ENCODE data around the gene PSMF1.

Gene PSMF1

DNA sequence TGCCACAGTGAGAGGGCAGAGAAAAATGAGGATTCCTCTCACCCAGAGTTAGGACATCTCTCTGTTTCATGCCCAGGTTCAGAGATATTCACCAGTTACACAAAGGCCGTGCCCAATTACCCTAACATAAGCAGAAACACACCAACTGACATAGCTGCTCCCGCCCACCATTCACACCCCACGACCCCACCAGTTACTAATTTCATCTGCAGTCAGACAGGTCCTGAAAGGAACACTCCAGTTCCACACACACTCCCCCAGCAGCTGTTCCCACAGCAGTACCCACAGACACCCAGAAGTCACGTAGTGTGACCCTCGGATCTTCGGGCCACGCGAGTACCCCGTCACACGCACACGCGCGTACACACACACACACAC lies 65.8 kb downstream of the PSMF1 start:
- Histone ChIP-seq H3K9me3 (ENCODE audit: control insufficient read depth, insufficient read depth, low read length) (no peaks in the 10 kb centered on the region), H3K4me2 (ENCODE audit: low read length) (no peak overlapping the region), H3K27ac (ENCODE audit: low read depth, low read length) (no peak overlapping the region), H4K20me1 (ENCODE audit: control insufficient read depth, insufficient read depth, low read depth, low read length) (no peaks in the 10 kb centered on the region), H3K9me2 (replicated peaks; ENCODE audit: control insufficient read depth, low read length) (no peaks in the 10 kb centered on the region), H3K4me1 (ENCODE audit: control insufficient read depth, low read length) (no peaks in the 10 kb centered on the region), H3K79me2 (ENCODE audit: control insufficient read depth, low read length) (no peaks in the 10 kb centered on the region), H3K4me3 (ENCODE audit: low read length) (no peak overlapping the region), H3F3A (ENCODE audit: control insufficient read depth, insufficient read depth) (no peaks in the 10 kb centered on the region), H3K27me3 (ENCODE audit: control insufficient read depth, low read length) (peaks cover 15% of the 10 kb centered on the region), H3K36me3 (ENCODE audit: control insufficient read depth, low read length) (no peaks in the 10 kb centered on the region)
- TF ChIP-seq EZH2phosphoT487 (IDR thresholded peaks at IDR 0.05; ENCODE audit: borderline replicate concordance, low read length): no peak
- TF ChIP-seq, protein P1, sequence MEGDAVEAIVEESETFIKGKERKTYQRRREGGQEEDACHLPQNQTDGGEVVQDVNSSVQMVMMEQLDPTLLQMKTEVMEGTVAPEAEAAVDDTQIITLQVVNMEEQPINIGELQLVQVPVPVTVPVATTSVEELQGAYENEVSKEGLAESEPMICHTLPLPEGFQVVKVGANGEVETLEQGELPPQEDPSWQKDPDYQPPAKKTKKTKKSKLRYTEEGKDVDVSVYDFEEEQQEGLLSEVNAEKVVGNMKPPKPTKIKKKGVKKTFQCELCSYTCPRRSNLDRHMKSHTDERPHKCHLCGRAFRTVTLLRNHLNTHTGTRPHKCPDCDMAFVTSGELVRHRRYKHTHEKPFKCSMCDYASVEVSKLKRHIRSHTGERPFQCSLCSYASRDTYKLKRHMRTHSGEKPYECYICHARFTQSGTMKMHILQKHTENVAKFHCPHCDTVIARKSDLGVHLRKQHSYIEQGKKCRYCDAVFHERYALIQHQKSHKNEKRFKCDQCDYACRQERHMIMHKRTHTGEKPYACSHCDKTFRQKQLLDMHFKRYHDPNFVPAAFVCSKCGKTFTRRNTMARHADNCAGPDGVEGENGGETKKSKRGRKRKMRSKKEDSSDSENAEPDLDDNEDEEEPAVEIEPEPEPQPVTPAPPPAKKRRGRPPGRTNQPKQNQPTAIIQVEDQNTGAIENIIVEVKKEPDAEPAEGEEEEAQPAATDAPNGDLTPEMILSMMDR (IDR thresholded peaks at IDR 0.05; ENCODE audit: low read depth, low read length, poor library complexity, severe bottlenecking): no peak

DNA sequence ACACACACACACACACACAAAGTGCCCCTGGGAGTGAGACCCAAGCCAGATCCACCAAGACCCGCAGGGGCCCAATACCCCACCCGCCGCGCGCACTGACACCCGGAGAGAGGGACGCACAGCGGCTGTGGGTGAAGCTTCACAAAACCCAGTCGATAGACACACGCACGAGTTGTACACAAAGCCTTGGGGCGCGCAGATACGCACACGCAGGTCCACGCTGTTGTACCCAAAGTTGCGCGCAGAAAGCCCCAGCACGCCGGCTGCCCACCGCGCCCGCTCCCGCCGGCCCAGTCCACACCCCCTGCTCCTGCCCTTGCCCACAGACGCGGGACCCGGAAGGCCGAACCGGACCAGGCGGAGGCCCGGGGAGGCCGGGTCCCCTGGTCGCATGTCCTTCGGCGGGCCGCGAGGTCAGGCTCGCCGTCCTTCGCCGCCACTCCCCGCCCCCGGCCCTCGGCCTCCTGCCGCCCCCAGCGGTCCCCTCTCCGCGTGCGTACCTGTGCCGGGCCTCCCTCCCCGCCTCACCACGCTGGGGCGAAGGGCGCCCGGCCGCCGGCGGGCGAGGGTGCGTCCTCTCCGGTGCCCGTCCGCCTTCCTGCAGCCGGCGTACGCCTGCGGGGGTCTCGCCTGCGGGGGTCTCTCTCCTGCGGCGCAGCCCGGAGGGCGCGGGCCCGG lies 66.4 kb downstream of the PSMF1 start, which contains the start of gene TMEM74B:
TSS of gene TMEM74B (minus strand) at position 344 of the 678 bp plus-strand sequence. CDS start 1,180 bp downstream, outside the sequence.
- H3F3A ChIP-seq (ENCODE audit: control insufficient read depth, insufficient read depth): no peaks in the 10 kb centered on the region
- no peaks in the 10 kb centered on the region for H4K20me1 ChIP-seq (ENCODE audit: control insufficient read depth, insufficient read depth, low read depth, low read length)
- no peaks in the 10 kb centered on the region for H3K9me2 ChIP-seq (replicated peaks; ENCODE audit: control insufficient read depth, low read length)
- H3K4me2 ChIP-seq (ENCODE audit: low read length): no peak within 1 kb of the TSS
- no peaks in the 10 kb centered on the region for H3K9me3 ChIP-seq (ENCODE audit: control insufficient read depth, insufficient read depth, low read length)
- H3K79me2 ChIP-seq (ENCODE audit: control insufficient read depth, low read length): no peaks in the 10 kb centered on the region
- H3K4me1 ChIP-seq (ENCODE audit: control insufficient read depth, low read length): no peaks in the 10 kb centered on the region
- TF ChIP-seq, protein P1 (IDR thresholded peaks at IDR 0.05; ENCODE audit: low read depth, low read length, poor library complexity, severe bottlenecking): no peak
- TF ChIP-seq EZH2phosphoT487 (IDR thresholded peaks at IDR 0.05; ENCODE audit: borderline replicate concordance, low read length): no peak
- H3K27me3 ChIP-seq (ENCODE audit: control insufficient read depth, low read length): peaks cover 15% of the 10 kb centered on the region
- H3K4me3 ChIP-seq (ENCODE audit: low read length): no peak within 1 kb of the TSS
- H3K36me3 ChIP-seq (ENCODE audit: control insufficient read depth, low read length): no peaks in the 10 kb centered on the region
- H3K27ac ChIP-seq (ENCODE audit: low read depth, low read length): no peak within 1 kb of the TSS

DNA sequence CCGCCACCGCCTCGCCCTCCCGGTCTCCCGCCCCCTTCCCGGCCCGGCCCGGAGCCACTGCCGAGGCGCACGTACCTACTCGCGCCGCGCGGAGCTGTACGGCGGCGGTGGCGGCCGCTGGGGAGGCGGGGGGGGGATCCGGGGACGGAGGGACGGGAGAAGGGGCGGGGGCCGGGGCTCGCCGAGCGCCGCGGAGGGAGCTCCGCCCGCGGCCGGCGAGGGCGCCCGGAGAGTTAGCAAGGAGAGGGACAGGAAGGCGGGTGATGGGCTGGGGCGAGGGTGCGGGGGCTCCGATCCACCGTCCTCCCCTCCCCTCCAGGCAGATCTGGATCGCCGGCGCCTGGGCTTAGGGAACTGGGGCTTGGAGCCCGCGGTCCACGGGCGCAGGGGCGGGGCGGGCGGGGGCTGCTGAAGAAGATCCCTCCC lies 66.9 kb downstream of the PSMF1 start:
- Histone ChIP-seq H3K4me1 (ENCODE audit: control insufficient read depth, low read length) (no peaks in the 10 kb centered on the region), H3K9me3 (ENCODE audit: control insufficient read depth, insufficient read depth, low read length) (no peaks in the 10 kb centered on the region), H3K27me3 (ENCODE audit: control insufficient read depth, low read length) (peaks cover 15% of the 10 kb centered on the region), H3K79me2 (ENCODE audit: control insufficient read depth, low read length) (no peaks in the 10 kb centered on the region), H3K27ac (ENCODE audit: low read depth, low read length) (no peak overlapping the region), H3K9me2 (replicated peaks; ENCODE audit: control insufficient read depth, low read length) (no peaks in the 10 kb centered on the region), H3K4me2 (ENCODE audit: low read length) (no peak overlapping the region), H3F3A (ENCODE audit: control insufficient read depth, insufficient read depth) (no peaks in the 10 kb centered on the region), H3K4me3 (ENCODE audit: low read length) (no peak overlapping the region), H3K36me3 (ENCODE audit: control insufficient read depth, low read length) (no peaks in the 10 kb centered on the region), H4K20me1 (ENCODE audit: control insufficient read depth, insufficient read depth, low read depth, low read length) (no peaks in the 10 kb centered on the region)
- TF ChIP-seq EZH2phosphoT487 (IDR thresholded peaks at IDR 0.05; ENCODE audit: borderline replicate concordance, low read length): no peak
- TF ChIP-seq, protein P1 (IDR thresholded peaks at IDR 0.05; ENCODE audit: low read depth, low read length, poor library complexity, severe bottlenecking): no peak

All from DOHH2 (cell line).